ENCODE measurements around the gene BICC1.
A peak's percentile ranks its signal among the peaks of the same experiment; 100 is the strongest.

The BICC1 gene

GRCh38 chr10:58512491-58513187, at the start of gene BICC1:
TSS of gene BICC1 (plus strand) at chr10:58512872. CDS start at chr10:58513144, 272 bp downstream.
- DNase-seq = peak in 32 of 56 donors; percentile 1 to 65 (median 22)

GRCh38 chr10:58464956-58465355, 47.7 kb upstream of the BICC1 start:
- no peak for DNase-seq

- DNase-seq = no peak
Observed at GRCh38 chr10:58465629-58466028, 47.0 kb upstream of the BICC1 start.

GRCh38 chr10:58467931-58468635, 44.6 kb upstream of the BICC1 start:
- no peak for DNase-seq

GRCh38 chr10:58473976-58474375, 38.7 kb upstream of the BICC1 start:
- DNase-seq = no peak

- no peak for DNase-seq
Observed at GRCh38 chr10:58475322-58476277, 37.1 kb upstream of the BICC1 start.

GRCh38 chr10:58477122-58477521, 35.5 kb upstream of the BICC1 start:
- peak in 2 of 56 donors; percentile 2 to 6 for DNase-seq

GRCh38 chr10:58477902-58478301, 34.8 kb upstream of the BICC1 start:
- no peak for DNase-seq

- no peak for DNase-seq
Observed at GRCh38 chr10:58479045-58479444, 33.6 kb upstream of the BICC1 start.

GRCh38 chr10:58480321-58480720, 32.4 kb upstream of the BICC1 start:
- DNase-seq = no peak

GRCh38 chr10:58481569-58482109, 31.0 kb upstream of the BICC1 start:
- no peak for DNase-seq

- no peak for DNase-seq
Observed at GRCh38 chr10:58486821-58487220, 25.9 kb upstream of the BICC1 start.

GRCh38 chr10:58488921-58489320, 23.8 kb upstream of the BICC1 start:
- DNase-seq = no peak

GRCh38 chr10:58502956-58503355, 9.7 kb upstream of the BICC1 start:
- no peak for DNase-seq

- no peak for DNase-seq
Observed at GRCh38 chr10:58508316-58508715, 4.4 kb upstream of the BICC1 start.

GRCh38 chr10:58511765-58512490, 744 bp upstream of the BICC1 start:
- DNase-seq = peak in 4 of 56 donors; percentile 0 to 33 (median 10)

GRCh38 chr10:58513188-58514110, 777 bp downstream of the BICC1 start:
- peak in 18 of 56 donors; percentile 1 to 29 (median 7) for DNase-seq

- DNase-seq = no peak
Observed at GRCh38 chr10:58514111-58514770, 1.6 kb downstream of the BICC1 start.

All from nucleus accumbens (tissue), 56 donors.